ENCODE data around the gene SMAD3.
"Not testable (repeated sequence)": the region's sequence is repeated elsewhere in the genome, so short reads cannot be mapped to it uniquely, and the experiment has no call there.

SMAD3 gene

GRCh38 chr15:67146234-67146633 lies 80.8 kb downstream of the SMAD3 start:
- no peak for DNase-seq

GRCh38 chr15:67146875-67147381 lies 81.5 kb downstream of the SMAD3 start:
- DNase-seq: no peak

GRCh38 chr15:67147396-67147949 lies 82.1 kb downstream of the SMAD3 start:
- no peak for DNase-seq

- DNase-seq: no peak
Measured at GRCh38 chr15:67148196-67148701, 82.8 kb downstream of the SMAD3 start.

- no peak for DNase-seq
Measured at GRCh38 chr15:67149068-67149772, 83.8 kb downstream of the SMAD3 start.

- DNase-seq: no peak
Measured at GRCh38 chr15:67149773-67150022, 84.3 kb downstream of the SMAD3 start.

GRCh38 chr15:67150023-67150860 lies 84.8 kb downstream of the SMAD3 start:
- DNase-seq: peak; percentile 51

GRCh38 chr15:67152429-67152828 lies 87.0 kb downstream of the SMAD3 start:
- DNase-seq: no peak

- DNase-seq: not testable (repeated sequence)
Measured at GRCh38 chr15:67153044-67153443, 87.6 kb downstream of the SMAD3 start.

GRCh38 chr15:67154249-67154648 lies 88.8 kb downstream of the SMAD3 start:
- no peak for DNase-seq

- no peak for DNase-seq
Measured at GRCh38 chr15:67156426-67156825, 91.0 kb downstream of the SMAD3 start.

- DNase-seq: no peak
Measured at GRCh38 chr15:67156834-67157233, 91.4 kb downstream of the SMAD3 start.

- DNase-seq: no peak
Measured at GRCh38 chr15:67157521-67158252, 92.3 kb downstream of the SMAD3 start.

- no peak for DNase-seq
Measured at GRCh38 chr15:67158367-67158766, 93.0 kb downstream of the SMAD3 start.

GRCh38 chr15:67161412-67161811 lies 96.0 kb downstream of the SMAD3 start:
- no peak for DNase-seq

GRCh38 chr15:67161881-67162280 lies 96.5 kb downstream of the SMAD3 start:
- DNase-seq: no peak

GRCh38 chr15:67163180-67163579 lies 97.8 kb downstream of the SMAD3 start:
- no peak for DNase-seq

GRCh38 chr15:67164401-67164791 lies 99.0 kb downstream of the SMAD3 start:
- DNase-seq: no peak

- no peak for DNase-seq
Measured at GRCh38 chr15:67164811-67165253, 99.4 kb downstream of the SMAD3 start.

- DNase-seq: no peak
Measured at GRCh38 chr15:67165254-67166253, 100.2 kb downstream of the SMAD3 start.

- DNase-seq: no peak
Measured at GRCh38 chr15:67166280-67167009, 101.0 kb downstream of the SMAD3 start.

Data from NK-92 treated with Interleukin-12 subunit alpha and Interleukin-12 subunit beta, amount 100 ng/mL, for 24 hours (cell line).